Peyer's patch (tissue), 4 donors: ENCODE data around the gene ALOX5. TPM values are rescaled to one million over a fixed set of nuclear protein-coding genes. Genes with fewer than 3 reads are reported as not detected.

Experiments used
- DNase-seq, 3 donors: peaks; one replicate each; pipeline ENCODE4 v3.0.0-alpha.2; 2017 to 2019
- H3K27ac ChIP-seq, 4 donors: fragments of 200-600 bp; sonication (generic); one replicate each; pipeline ENCODE4 v1.5.1; 2016 to 2019
- H3K27me3 ChIP-seq, 2 donors: fragments of 200-600 bp; sonication (generic); one replicate each; pipeline ENCODE4 v1.5.1; 2019
- H3K36me3 ChIP-seq, 3 donors: fragments of 200-600 bp; sonication (generic); one replicate each; pipeline ENCODE4 v1.5.1; 2016 to 2019
- H3K4me1 ChIP-seq, 4 donors: fragments of 200-600 bp; sonication (generic); one replicate each; pipeline ENCODE4 v1.5.1; 2016 to 2019
- H3K4me3 ChIP-seq, 4 donors: fragments of 200-600 bp; sonication (generic); 1 replicate in 3 of 4; 2 replicates in 1 of 4; pipeline ENCODE4 v1.5.1; 2016 to 2019; ENCODE audit warnings: mild to moderate bottlenecking in 1 of 4
- H3K9me3 ChIP-seq, 4 donors: fragments of 200-600 bp; sonication (generic); one replicate each; pipeline ENCODE4 v1.5.1; 2016 to 2019; ENCODE audit warnings: mild to moderate bottlenecking in 1 of 4
- POLR2A ChIP-seq, 2 donors: fragments of 450-650 bp; IDR thresholded peaks; one replicate each; pipeline ENCODE4 v1.5.1; 2017; ENCODE audit warnings: antibody characterized with exemption in 2 of 2, mild to moderate bottlenecking in 2 of 2, moderate library complexity in 2 of 2
- total RNA-seq, 4 donors: library from RNA; depleted of rRNA; stranded (reverse); fragments of >200 nt; gene quantifications; one replicate each; pipeline ENCODE4 v1.1.0, GENCODE V29; 2016
- TF ChIP-seq, protein P1 (sequence below), 6 experiments: fragments of 450-650 bp in 4 of 6; fragments of 200-600 bp in 2 of 6; sonication (generic) in 1 of 6; IDR thresholded peaks; one replicate each; pipeline ENCODE4 v1.5.1; 2017 to 2019; ENCODE audit warnings: antibody characterized with exemption in 6 of 6, mild to moderate bottlenecking in 3 of 6, moderate library complexity in 1 of 6

ALOX5 gene
- total RNA-seq, 4 donors from 2014 or later, result 24.0 to 187 (median 31.6) TPM

GRCh38 chr10:45428611-45429510 lies 54.8 kb downstream of the ALOX5 start:
- H3K27me3 ChIP-seq, result no peaks in the 10 kb centered on the region
- H3K4me1 ChIP-seq, result no peaks in the 10 kb centered on the region
- no peak overlapping the region for H3K4me3 ChIP-seq
- no peak overlapping the region for H3K27ac ChIP-seq
- no peak for DNase-seq
- no peak for TF ChIP-seq POLR2A (IDR thresholded peaks at IDR 0.05)
- TF ChIP-seq, protein P1, sequence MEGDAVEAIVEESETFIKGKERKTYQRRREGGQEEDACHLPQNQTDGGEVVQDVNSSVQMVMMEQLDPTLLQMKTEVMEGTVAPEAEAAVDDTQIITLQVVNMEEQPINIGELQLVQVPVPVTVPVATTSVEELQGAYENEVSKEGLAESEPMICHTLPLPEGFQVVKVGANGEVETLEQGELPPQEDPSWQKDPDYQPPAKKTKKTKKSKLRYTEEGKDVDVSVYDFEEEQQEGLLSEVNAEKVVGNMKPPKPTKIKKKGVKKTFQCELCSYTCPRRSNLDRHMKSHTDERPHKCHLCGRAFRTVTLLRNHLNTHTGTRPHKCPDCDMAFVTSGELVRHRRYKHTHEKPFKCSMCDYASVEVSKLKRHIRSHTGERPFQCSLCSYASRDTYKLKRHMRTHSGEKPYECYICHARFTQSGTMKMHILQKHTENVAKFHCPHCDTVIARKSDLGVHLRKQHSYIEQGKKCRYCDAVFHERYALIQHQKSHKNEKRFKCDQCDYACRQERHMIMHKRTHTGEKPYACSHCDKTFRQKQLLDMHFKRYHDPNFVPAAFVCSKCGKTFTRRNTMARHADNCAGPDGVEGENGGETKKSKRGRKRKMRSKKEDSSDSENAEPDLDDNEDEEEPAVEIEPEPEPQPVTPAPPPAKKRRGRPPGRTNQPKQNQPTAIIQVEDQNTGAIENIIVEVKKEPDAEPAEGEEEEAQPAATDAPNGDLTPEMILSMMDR (IDR thresholded peaks at IDR 0.05), result no peak
- no peaks in the 10 kb centered on the region for H3K36me3 ChIP-seq
- no peaks in the 10 kb centered on the region for H3K9me3 ChIP-seq

DNA sequence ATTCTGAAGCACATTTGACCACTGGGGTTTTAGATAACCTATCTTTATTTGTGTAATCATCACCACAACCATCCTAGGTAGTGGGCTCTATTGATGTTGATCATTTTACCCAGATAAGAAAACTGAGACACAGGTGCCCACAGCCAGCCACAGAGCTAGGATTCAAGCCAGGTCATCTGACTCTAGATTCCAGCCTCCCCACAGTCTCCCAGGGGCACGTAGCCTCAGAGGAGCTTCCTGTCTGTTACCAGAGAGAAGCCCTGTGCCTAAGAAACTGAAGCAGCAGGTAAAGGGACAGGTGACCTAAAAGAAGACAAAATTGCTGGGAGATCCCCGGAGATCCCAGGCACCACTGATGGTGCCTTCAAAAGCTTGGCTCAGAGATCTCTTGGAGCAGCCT lies 55.8 kb downstream of the ALOX5 start:
- Histone ChIP-seq H3K4me1 (no peaks in the 10 kb centered on the region), H3K4me3 (no peak overlapping the region), H3K36me3 (no peaks in the 10 kb centered on the region), H3K27ac (no peak overlapping the region), H3K27me3 (no peaks in the 10 kb centered on the region), H3K9me3 (no peaks in the 10 kb centered on the region)
- no peak for TF ChIP-seq POLR2A (IDR thresholded peaks at IDR 0.05)
- TF ChIP-seq, protein P1 (IDR thresholded peaks at IDR 0.05), result no peak
- DNase-seq, result no peak

GRCh38 chr10:45432113-45432512 lies 58.1 kb downstream of the ALOX5 start:
- Histone ChIP-seq H3K27ac (no peak overlapping the region), H3K36me3 (no peaks in the 10 kb centered on the region), H3K4me1 (no peaks in the 10 kb centered on the region), H3K27me3 (no peaks in the 10 kb centered on the region), H3K9me3 (no peaks in the 10 kb centered on the region), H3K4me3 (no peak overlapping the region)
- TF ChIP-seq POLR2A (IDR thresholded peaks at IDR 0.05), result no peak
- TF ChIP-seq, protein P1 (IDR thresholded peaks at IDR 0.05), result no peak
- DNase-seq, result no peak

- no peak overlapping the region for H3K4me3 ChIP-seq
- peak in 1 of 3 donors; percentile 32 for DNase-seq
- H3K36me3 ChIP-seq, result no peaks in the 10 kb centered on the region
- H3K4me1 ChIP-seq, result no peaks in the 10 kb centered on the region
- TF ChIP-seq, protein P1 (IDR thresholded peaks at IDR 0.05), result no peak
- no peak for TF ChIP-seq POLR2A (IDR thresholded peaks at IDR 0.05)
- no peaks in the 10 kb centered on the region for H3K9me3 ChIP-seq
- no peaks in the 10 kb centered on the region for H3K27me3 ChIP-seq
- no peak overlapping the region for H3K27ac ChIP-seq
Observed at GRCh38 chr10:45432700-45433472, 58.9 kb downstream of the ALOX5 start.

DNA sequence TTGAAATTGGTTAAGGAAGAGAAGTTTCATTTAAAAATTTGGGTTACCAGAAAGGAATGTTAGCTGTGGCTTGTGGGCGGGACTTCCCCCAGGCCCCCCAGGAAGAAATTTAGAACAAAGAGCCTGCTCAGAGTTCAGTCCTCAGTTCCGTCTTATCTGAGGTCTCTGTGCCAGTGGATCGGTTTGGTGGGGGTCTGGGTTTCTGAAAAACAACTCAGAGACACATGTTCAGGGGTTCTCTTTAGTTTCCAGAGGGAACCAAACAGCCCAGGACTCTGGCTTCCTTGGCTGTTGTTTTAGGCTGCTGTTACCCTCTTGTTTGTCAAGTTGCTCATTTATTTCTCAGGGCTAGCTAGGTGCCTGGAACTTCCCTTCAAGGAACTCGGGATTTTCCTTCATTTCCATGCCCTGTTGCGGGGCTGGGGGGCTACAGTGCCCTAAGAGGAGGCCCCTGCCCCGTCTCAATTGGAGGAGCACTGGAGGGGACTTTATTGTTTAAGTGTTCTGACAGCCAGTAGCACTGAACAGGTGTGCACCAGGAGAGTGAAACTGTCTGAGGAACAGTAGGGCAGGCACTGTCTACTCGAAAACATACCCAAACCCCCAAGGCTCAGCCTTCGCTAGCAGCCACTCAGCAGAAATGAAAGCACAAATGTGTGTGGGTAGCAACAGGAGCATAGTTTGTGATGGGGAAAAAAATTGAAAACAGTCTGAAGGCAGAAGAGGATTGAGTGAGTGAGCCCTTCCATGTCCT lies 59.9 kb downstream of the ALOX5 start:
- no peaks in the 10 kb centered on the region for H3K4me1 ChIP-seq
- peak in 1 of 3 donors; percentile 25 for DNase-seq
- H3K36me3 ChIP-seq, result no peaks in the 10 kb centered on the region
- H3K9me3 ChIP-seq, result no peaks in the 10 kb centered on the region
- H3K27me3 ChIP-seq, result no peaks in the 10 kb centered on the region
- H3K4me3 ChIP-seq, result no peak overlapping the region
- H3K27ac ChIP-seq, result peak overlapping the region in 1 of 4 donors; percentile 32
- TF ChIP-seq, protein P1 (IDR thresholded peaks at IDR 0.05), result no peak
- no peak for TF ChIP-seq POLR2A (IDR thresholded peaks at IDR 0.05)
